ENCODE results near the gene OTUD5. TPM values are rescaled to one million over a fixed set of nuclear protein-coding genes. Genes with fewer than 3 reads are reported as not detected.

OTUD5 gene, protein sequence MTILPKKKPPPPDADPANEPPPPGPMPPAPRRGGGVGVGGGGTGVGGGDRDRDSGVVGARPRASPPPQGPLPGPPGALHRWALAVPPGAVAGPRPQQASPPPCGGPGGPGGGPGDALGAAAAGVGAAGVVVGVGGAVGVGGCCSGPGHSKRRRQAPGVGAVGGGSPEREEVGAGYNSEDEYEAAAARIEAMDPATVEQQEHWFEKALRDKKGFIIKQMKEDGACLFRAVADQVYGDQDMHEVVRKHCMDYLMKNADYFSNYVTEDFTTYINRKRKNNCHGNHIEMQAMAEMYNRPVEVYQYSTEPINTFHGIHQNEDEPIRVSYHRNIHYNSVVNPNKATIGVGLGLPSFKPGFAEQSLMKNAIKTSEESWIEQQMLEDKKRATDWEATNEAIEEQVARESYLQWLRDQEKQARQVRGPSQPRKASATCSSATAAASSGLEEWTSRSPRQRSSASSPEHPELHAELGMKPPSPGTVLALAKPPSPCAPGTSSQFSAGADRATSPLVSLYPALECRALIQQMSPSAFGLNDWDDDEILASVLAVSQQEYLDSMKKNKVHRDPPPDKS
- total RNA-seq (2014; rRNA removed) (41.4 and 50.9 TPM in 2 replicates), Bru-seq, nascent RNA (percentile 79 among the genes with signal in this experiment), BruChase-seq, experiment 1, labeled RNA remaining after a 6-hour chase (percentile 81 among the genes with signal in this experiment), BruChase-seq, experiment 2, labeled RNA remaining after a 2-hour chase (percentile 79 among the genes with signal in this experiment)
- long read RNA-seq, transcript OTUD5-203 (10 exons, 2,682 nt) = minor isoform, 30 of 234 reads
- long read RNA-seq, transcript OTUD5-202 (9 exons, 2,692 nt) = major isoform, 96 of 234 reads
- long read RNA-seq, partial matches to known transcripts = 16 of 234 reads
- long read RNA-seq, other reads (novel, unspliced or antisense) = 89 of 234 reads

DNA sequence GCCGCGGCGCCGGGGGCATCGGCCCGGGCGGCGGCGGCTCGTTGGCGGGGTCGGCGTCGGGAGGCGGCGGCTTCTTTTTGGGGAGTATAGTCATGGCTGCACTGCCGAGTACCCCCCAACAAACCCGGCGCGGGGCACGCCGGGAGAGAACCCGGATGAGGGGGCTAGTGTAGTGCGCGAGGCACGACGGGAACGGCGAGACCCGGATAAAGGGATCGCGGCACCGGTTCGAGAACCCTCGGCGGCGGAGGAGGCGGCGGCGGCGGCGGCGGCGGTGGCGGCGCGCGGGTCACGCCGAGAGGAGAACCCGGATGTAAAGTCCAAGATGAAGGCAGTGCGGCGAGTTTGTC is at the start of gene OTUD5:
Gene OTUD5 (minus strand): TSS at position 131 of the 350 bp plus-strand sequence. CDS start 37 bp downstream, at position 94.
- CTCF ChIA-PET = no interaction called here
- intact Hi-C loops (cut with micrococcal nuclease) = loop anchor here (5.0 kb wide), 1 partner anchor 40 kb away; the partner anchor contains the start of gene PIM2
- POLR2A ChIA-PET (ENCODE audit: unreplicated experiment) = interaction anchor here (0.7 kb wide), 1 partner anchor 148 kb away, joined by 3 read pairs; no protein-coding TSS in a partner anchor
- TF ChIP-seq, protein P1, sequence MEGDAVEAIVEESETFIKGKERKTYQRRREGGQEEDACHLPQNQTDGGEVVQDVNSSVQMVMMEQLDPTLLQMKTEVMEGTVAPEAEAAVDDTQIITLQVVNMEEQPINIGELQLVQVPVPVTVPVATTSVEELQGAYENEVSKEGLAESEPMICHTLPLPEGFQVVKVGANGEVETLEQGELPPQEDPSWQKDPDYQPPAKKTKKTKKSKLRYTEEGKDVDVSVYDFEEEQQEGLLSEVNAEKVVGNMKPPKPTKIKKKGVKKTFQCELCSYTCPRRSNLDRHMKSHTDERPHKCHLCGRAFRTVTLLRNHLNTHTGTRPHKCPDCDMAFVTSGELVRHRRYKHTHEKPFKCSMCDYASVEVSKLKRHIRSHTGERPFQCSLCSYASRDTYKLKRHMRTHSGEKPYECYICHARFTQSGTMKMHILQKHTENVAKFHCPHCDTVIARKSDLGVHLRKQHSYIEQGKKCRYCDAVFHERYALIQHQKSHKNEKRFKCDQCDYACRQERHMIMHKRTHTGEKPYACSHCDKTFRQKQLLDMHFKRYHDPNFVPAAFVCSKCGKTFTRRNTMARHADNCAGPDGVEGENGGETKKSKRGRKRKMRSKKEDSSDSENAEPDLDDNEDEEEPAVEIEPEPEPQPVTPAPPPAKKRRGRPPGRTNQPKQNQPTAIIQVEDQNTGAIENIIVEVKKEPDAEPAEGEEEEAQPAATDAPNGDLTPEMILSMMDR (conservative IDR thresholded peaks at IDR 0.05; ENCODE audit: low read depth, low read length) = no peak
- TF ChIP-seq EZH2phosphoT487 (IDR thresholded peaks at IDR 0.05; ENCODE audit: borderline replicate concordance, low read length) (no peak), EZH2 (IDR thresholded peaks at IDR 0.05; ENCODE audit: low read length, unreplicated experiment) (no peak)
- peak within 1 kb of the TSS; percentile 90 for H3K9ac ChIP-seq (ENCODE audit: low read length)
- H3K27ac ChIP-seq (ENCODE audit: low read length) = peak within 1 kb of the TSS; percentile 96
- H3K36me3 ChIP-seq (ENCODE audit: low read depth, low read length) = no peaks in the 10 kb centered on the region
- peak within 1 kb of the TSS; percentile 89 for H2AFZ ChIP-seq (ENCODE audit: low read length)
- peak; percentile 33 for ATAC-seq
- peaks cover 19% of the 10 kb centered on the region for H3K4me1 ChIP-seq (ENCODE audit: insufficient read depth, low read length)
- no peaks in the 10 kb centered on the region for H3F3A ChIP-seq (ENCODE audit: low read length, unreplicated experiment)
- BruUV-seq (replicated peaks) = no TSS peak
- peak within 1 kb of the TSS; percentile 99 for H3K4me2 ChIP-seq (ENCODE audit: low read length)
- no peaks in the 10 kb centered on the region for H3K9me3 ChIP-seq (ENCODE audit: low read length)
- no peaks in the 10 kb centered on the region for H3K27me3 ChIP-seq (ENCODE audit: low read length)
- peak within 1 kb of the TSS; percentile 89 for H3K4me3 ChIP-seq (ENCODE audit: low read length)
- H3K9me2 ChIP-seq (replicated peaks; ENCODE audit: low read length) = no peaks in the 10 kb centered on the region
- H4K20me1 ChIP-seq (ENCODE audit: low read length) = no peaks in the 10 kb centered on the region
- DNase-seq = no peak
- H3K79me2 ChIP-seq (ENCODE audit: low read length) = peaks cover 47% of the 10 kb centered on the region

DNA sequence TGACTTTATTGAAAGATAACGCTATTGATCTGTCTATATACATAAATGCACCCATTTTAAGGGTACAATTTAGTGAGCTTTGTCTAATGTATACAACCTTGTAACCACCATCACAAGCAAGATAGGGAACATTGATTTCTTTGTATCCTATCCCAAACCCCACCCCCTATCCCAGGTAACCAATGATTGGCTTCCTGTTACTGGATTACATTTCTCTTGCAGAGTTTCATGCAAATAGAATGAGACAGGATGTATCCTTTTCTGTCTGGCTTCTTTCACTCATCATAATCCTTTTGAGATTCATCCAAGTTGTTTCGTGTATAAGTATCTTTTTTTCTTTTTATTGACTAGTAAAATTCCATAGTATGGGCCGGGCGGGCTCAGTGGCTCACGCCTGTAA is 46.3 kb upstream of the OTUD5 start:
- ChIA-PET POLR2A (ENCODE audit: unreplicated experiment) (interaction anchor here (0.6 kb wide), 1 partner anchor 36 kb away, joined by 9 read pairs; no protein-coding TSS in a partner anchor), CTCF (no interaction called here)
- intact Hi-C loops (cut with micrococcal nuclease) = no loop called here
- DNase-seq = peak; percentile 60
- Histone ChIP-seq H2AFZ (ENCODE audit: low read length) (peak overlapping the region; percentile 74), H3K27ac (ENCODE audit: low read length) (no peak overlapping the region), H3K4me3 (ENCODE audit: low read length) (peak overlapping the region; percentile 49), H3K36me3 (ENCODE audit: low read depth, low read length) (no peaks in the 10 kb centered on the region), H3K4me1 (ENCODE audit: insufficient read depth, low read length) (no peaks in the 10 kb centered on the region), H3K9me3 (ENCODE audit: low read length) (no peaks in the 10 kb centered on the region), H3K9ac (ENCODE audit: low read length) (no peak overlapping the region), H3K9me2 (replicated peaks; ENCODE audit: low read length) (0 out of 2 replicates have a peak, but pooled peaks cover 3% of the 10 kb centered on the region), H3F3A (ENCODE audit: low read length, unreplicated experiment) (no peaks in the 10 kb centered on the region), H3K79me2 (ENCODE audit: low read length) (peaks cover 15% of the 10 kb centered on the region), H3K4me2 (ENCODE audit: low read length) (peak overlapping the region; percentile 69), H4K20me1 (ENCODE audit: low read length) (no peaks in the 10 kb centered on the region), H3K27me3 (ENCODE audit: low read length) (no peaks in the 10 kb centered on the region)
- peak; percentile 73 for ATAC-seq
- TF ChIP-seq EZH2phosphoT487 (IDR thresholded peaks at IDR 0.05; ENCODE audit: borderline replicate concordance, low read length) = no peak
- TF ChIP-seq, protein P1 (conservative IDR thresholded peaks at IDR 0.05; ENCODE audit: low read depth, low read length) = no peak
- TF ChIP-seq EZH2 (IDR thresholded peaks at IDR 0.05; ENCODE audit: low read length, unreplicated experiment) = no peak
- no TSS peak for BruUV-seq (replicated peaks)

Data from PC-3 (cell line).